ENCODE data around the gene ESYT1. TPM values are rescaled to one million over a fixed set of nuclear protein-coding genes. Genes with fewer than 3 reads are reported as not detected.

Gene ESYT1
- total RNA-seq, 4 donors from 2014 or later: 91.2 to 235 (median 210) TPM

GRCh38 chr12:56103066-56103711, 24.9 kb upstream of the ESYT1 start:
- 45 to 46% methylated on average over 6 of the region's 6 CpGs for WGBS, 2 donors
- H3K36me3 ChIP-seq: peaks cover 0 to 51% (median 7%) of the 10 kb centered on the region in 3 donors
- peak overlapping the region; percentile 50 to 95 (median 86) for H3K27ac ChIP-seq
- peak overlapping the region in 3 of 4 donors; percentile 53 to 96 (median 62) for H3K4me3 ChIP-seq
- no peak for TF ChIP-seq POLR2A (IDR thresholded peaks at IDR 0.05)
- no peak for TF ChIP-seq EP300 (IDR thresholded peaks at IDR 0.05)
- TF ChIP-seq, protein P1, sequence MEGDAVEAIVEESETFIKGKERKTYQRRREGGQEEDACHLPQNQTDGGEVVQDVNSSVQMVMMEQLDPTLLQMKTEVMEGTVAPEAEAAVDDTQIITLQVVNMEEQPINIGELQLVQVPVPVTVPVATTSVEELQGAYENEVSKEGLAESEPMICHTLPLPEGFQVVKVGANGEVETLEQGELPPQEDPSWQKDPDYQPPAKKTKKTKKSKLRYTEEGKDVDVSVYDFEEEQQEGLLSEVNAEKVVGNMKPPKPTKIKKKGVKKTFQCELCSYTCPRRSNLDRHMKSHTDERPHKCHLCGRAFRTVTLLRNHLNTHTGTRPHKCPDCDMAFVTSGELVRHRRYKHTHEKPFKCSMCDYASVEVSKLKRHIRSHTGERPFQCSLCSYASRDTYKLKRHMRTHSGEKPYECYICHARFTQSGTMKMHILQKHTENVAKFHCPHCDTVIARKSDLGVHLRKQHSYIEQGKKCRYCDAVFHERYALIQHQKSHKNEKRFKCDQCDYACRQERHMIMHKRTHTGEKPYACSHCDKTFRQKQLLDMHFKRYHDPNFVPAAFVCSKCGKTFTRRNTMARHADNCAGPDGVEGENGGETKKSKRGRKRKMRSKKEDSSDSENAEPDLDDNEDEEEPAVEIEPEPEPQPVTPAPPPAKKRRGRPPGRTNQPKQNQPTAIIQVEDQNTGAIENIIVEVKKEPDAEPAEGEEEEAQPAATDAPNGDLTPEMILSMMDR (IDR thresholded peaks at IDR 0.05): no peak
- H3K27me3 ChIP-seq: no peaks in the 10 kb centered on the region
- H3K9me3 ChIP-seq: no peaks in the 10 kb centered on the region
- no peak for DNase-seq (ENCODE audit: low spot score in 2 of 2)
- peaks cover 0 to 34% (median 19%) of the 10 kb centered on the region in 4 donors for H3K4me1 ChIP-seq

DNA sequence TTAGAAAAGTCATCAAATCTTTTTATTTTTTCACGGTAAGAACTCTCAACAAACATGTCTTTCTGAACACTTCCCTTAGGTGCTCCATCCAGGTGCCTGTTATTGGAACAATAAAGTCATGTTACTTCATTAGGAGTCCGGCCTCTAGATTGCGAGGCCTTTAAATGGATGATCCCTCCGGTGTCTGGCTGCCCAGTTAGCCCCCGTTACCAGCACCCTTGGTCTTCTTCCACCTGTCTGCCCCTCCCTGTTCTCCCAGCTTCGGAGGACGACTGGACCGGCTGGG, 24.3 kb upstream of the ESYT1 start:
- Histone ChIP-seq H3K36me3 (peaks cover 0 to 51% (median 12%) of the 10 kb centered on the region in 3 donors), H3K4me3 (peak overlapping the region; percentile 53 to 96 (median 65)), H3K27ac (peak overlapping the region; percentile 50 to 95 (median 86)), H3K4me1 (peaks cover 0 to 34% (median 19%) of the 10 kb centered on the region in 4 donors), H3K9me3 (no peaks in the 10 kb centered on the region), H3K27me3 (no peaks in the 10 kb centered on the region)
- 1 to 2% methylated on average over 8 of the region's 8 CpGs for whole genome bisulfite sequencing, 2 donors
- TF ChIP-seq POLR2A (IDR thresholded peaks at IDR 0.05) (no peak), EP300 (IDR thresholded peaks at IDR 0.05) (no peak)
- TF ChIP-seq, protein P1 (IDR thresholded peaks at IDR 0.05): no peak
- DNase-seq (ENCODE audit: low spot score in 2 of 2): no peak

GRCh38 chr12:56104109-56104814, 23.8 kb upstream of the ESYT1 start, which contains the start of gene PA2G4:
Gene PA2G4, plus strand, starts transcription at chr12:56104559. Its CDS starts 179 bp downstream, at chr12:56104738.
- peaks cover 0 to 51% (median 17%) of the 10 kb centered on the region in 3 donors for H3K36me3 ChIP-seq
- WGBS, 2 donors: 0% methylated on average over 49 to 55 of the region's 60 CpGs
- H3K4me1 ChIP-seq: peaks cover 0 to 34% (median 19%) of the 10 kb centered on the region in 4 donors
- peak within 1 kb of the TSS; percentile 53 to 96 (median 65) for H3K4me3 ChIP-seq
- TF ChIP-seq POLR2A (IDR thresholded peaks at IDR 0.05) (peak; percentile 35 to 84), EP300 (IDR thresholded peaks at IDR 0.05) (peak; percentile 89 to 95)
- TF ChIP-seq, protein P1 (IDR thresholded peaks at IDR 0.05): peak in 2 of 5 experiments; percentile 21 to 38
- DNase-seq (ENCODE audit: low spot score in 2 of 2): peak; percentile 89 to 93
- no peaks in the 10 kb centered on the region for H3K9me3 ChIP-seq
- H3K27ac ChIP-seq: peak within 1 kb of the TSS; percentile 50 to 95 (median 86)
- H3K27me3 ChIP-seq: no peaks in the 10 kb centered on the region

DNA sequence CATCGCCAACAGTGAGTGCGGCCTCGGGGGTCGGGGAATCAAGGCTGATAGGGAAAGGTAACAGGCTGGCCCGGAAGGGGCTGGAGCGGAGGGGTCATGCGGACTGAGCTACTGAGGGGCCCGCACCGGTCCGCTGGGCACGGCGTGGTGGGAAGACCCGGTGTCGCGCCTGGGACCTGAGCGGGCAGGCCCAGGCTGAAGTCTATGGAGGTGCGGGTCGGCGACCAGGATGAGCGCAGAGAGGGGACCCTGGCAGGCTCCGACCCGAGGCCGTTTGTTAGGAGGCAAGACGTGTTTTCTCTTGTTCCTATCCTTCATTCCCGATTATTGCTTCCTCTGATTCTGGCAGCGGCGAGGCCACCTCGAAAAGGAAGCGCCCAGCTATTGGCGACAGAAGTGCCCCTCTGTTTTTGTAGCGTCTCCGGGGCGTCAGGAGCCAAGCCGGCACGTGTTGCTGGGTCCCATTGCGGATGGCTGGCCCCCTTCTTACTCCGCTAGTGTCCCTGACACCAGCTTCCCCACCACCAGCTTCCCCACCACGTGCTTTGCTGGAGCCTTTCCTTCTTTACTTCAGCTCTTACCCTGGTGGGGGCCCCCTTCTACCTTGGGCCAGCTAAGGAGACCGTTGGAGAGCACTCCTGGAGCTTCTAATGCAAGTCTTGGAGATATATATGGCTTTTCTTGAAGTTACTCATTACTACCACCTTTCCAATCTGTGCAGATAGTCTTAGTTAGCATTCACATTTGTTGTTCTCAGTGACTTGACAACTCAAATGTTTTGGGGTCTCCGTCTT, 23.1 kb upstream of the ESYT1 start:
- WGBS, 2 donors: 0 to 1% methylated on average over 39 of the region's 40 CpGs
- Histone ChIP-seq H3K36me3 (peaks cover 4 to 51% (median 24%) of the 10 kb centered on the region in 3 donors), H3K27me3 (no peaks in the 10 kb centered on the region), H3K9me3 (no peaks in the 10 kb centered on the region), H3K27ac (peak overlapping the region in 3 of 4 donors; percentile 85 to 95 (median 87)), H3K4me1 (peaks cover 0 to 34% (median 19%) of the 10 kb centered on the region in 4 donors), H3K4me3 (peak overlapping the region; percentile 53 to 96 (median 59))
- TF ChIP-seq POLR2A (IDR thresholded peaks at IDR 0.05): no peak
- no peak for TF ChIP-seq EP300 (IDR thresholded peaks at IDR 0.05)
- TF ChIP-seq, protein P1 (IDR thresholded peaks at IDR 0.05): no peak
- DNase-seq (ENCODE audit: low spot score in 2 of 2): no peak
